Activated naive CD8-positive, alpha-beta T cell treated with anti-CD3 and anti-CD28 coated beads for 36 hours (primary cell): ENCODE data around the gene LYSMD3. TPM values are rescaled to one million over a fixed set of nuclear protein-coding genes. Genes with fewer than 3 reads are reported as not detected.

ENCODE experiments used
- DNase-seq: peaks from one replicate; pipeline ENCODE4 v3.0.0; 2021
- H3K27ac Mint-ChIP-seq: one replicate; pipeline ENCODE4 v1.8.0; 2022; ENCODE audit warnings: mild to moderate bottlenecking, moderate library complexity, mixed read lengths
- H3K27me3 Mint-ChIP-seq: one replicate; pipeline ENCODE4 v1.8.0; 2022; ENCODE audit warnings: mild to moderate bottlenecking, mixed read lengths
- H3K36me3 Mint-ChIP-seq: one replicate; pipeline ENCODE4 v1.8.0; 2021; ENCODE audit warnings: mild to moderate bottlenecking, mixed read lengths
- H3K4me1 Mint-ChIP-seq: one replicate; pipeline ENCODE4 v1.8.0; 2021; ENCODE audit warnings: mixed read lengths
- H3K4me3 Mint-ChIP-seq: one replicate; pipeline ENCODE4 v1.8.0; 2022; ENCODE audit warnings: mild to moderate bottlenecking, moderate library complexity, mixed read lengths
- H3K9me3 Mint-ChIP-seq: one replicate; pipeline ENCODE4 v1.8.0; 2022; ENCODE audit warnings: mixed read lengths
- total RNA-seq, 2 experiments: library from RNA; stranded (reverse); gene quantifications; one replicate each; pipeline ENCODE4 v1.2.3, GENCODE V29; 2021

LYSMD3 gene
- total RNA-seq, 2 experiments from 2014 or later, result 14.2 to 14.8 TPM

- no peaks in the 10 kb centered on the region for H3K9me3 Mint-ChIP-seq
- H3K27ac Mint-ChIP-seq, result no peak overlapping the region
- H3K4me3 Mint-ChIP-seq, result no peak overlapping the region
- H3K36me3 Mint-ChIP-seq, result no peaks in the 10 kb centered on the region
- H3K27me3 Mint-ChIP-seq, result peaks cover 53% of the 10 kb centered on the region
- no peak for DNase-seq
- peaks cover 6% of the 10 kb centered on the region for H3K4me1 Mint-ChIP-seq
Measured at GRCh38 chr5:90554358-90555006, 25.1 kb upstream of the LYSMD3 start.

- H3K36me3 Mint-ChIP-seq, result no peaks in the 10 kb centered on the region
- DNase-seq, result no peak
- H3K4me3 Mint-ChIP-seq, result no peak overlapping the region
- no peaks in the 10 kb centered on the region for H3K9me3 Mint-ChIP-seq
- no peak overlapping the region for H3K27ac Mint-ChIP-seq
- peaks cover 6% of the 10 kb centered on the region for H3K4me1 Mint-ChIP-seq
- H3K27me3 Mint-ChIP-seq, result peaks cover 48% of the 10 kb centered on the region
Measured at GRCh38 chr5:90553711-90554110, 24.3 kb upstream of the LYSMD3 start.

DNA sequence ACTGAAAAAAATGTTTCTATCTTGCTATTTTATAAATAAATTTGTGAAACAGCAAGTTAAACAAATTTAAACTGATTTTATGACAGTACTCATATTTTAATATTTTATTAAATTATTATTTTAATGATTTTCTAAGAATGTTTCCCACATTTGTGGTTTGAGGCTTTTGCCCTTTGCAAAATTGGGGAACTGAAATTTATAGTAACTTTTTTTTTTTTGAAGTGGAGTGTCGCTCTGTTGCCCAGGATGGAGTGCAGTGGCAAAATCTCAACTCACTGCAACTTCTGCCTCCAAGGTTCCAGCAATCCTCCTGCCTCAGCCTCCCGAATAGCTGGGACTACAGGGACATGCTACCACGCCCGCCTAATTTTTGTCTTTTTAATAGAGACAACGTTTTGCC, 22.0 kb upstream of the LYSMD3 start:
- no peak overlapping the region for H3K27ac Mint-ChIP-seq
- no peaks in the 10 kb centered on the region for H3K9me3 Mint-ChIP-seq
- H3K4me3 Mint-ChIP-seq, result no peak overlapping the region
- no peak for DNase-seq
- H3K4me1 Mint-ChIP-seq, result no peaks in the 10 kb centered on the region
- no peaks in the 10 kb centered on the region for H3K36me3 Mint-ChIP-seq
- peaks cover 38% of the 10 kb centered on the region for H3K27me3 Mint-ChIP-seq

DNA sequence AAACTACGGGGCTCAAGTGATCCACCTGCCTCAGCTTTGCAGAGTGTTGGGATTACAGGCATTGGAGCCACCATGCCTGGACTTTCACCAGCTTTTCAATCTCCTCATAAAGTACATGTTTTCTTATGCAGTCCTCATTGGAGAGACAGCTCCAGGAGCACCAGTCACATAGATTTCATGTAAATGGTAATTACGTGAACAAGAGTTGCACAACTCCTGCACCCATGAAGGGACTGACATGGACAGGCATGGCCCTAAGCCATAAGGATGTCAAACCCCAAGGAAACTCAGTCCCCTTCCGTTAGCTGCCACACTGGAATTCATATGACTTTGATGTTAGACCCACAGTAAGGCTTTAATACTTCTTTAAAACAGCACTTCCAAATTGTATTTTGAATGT, 21.6 kb upstream of the LYSMD3 start:
- H3K36me3 Mint-ChIP-seq, result no peaks in the 10 kb centered on the region
- peaks cover 34% of the 10 kb centered on the region for H3K27me3 Mint-ChIP-seq
- H3K9me3 Mint-ChIP-seq, result no peaks in the 10 kb centered on the region

DNA sequence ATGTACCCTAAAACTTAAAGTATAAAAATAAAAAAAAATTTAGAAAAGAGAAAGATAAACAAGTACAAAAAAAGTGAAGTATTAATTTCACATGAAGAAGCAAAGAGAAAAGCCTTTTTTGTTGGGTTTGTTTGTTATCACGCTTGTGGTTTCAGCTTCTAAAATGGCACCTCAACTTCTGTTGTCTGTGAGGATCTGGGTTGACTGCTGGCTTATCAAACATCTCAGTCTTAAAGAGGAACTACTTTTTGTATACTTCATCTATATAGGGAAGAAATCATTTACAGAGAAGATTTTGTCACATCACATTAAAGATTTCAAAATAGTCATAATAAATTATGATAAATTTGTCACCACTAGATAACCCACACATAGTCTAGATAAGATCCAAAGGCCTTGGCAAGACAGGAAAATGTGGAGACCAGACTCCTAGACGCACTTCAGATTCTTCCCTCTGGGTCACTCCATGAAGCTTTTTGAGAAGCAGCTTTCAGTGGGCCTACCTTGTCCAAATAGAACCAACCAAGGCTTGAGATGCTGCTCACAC, 20.4 kb upstream of the LYSMD3 start:
- Mint-ChIP-seq H3K27ac (no peak overlapping the region), H3K36me3 (no peaks in the 10 kb centered on the region), H3K9me3 (no peaks in the 10 kb centered on the region), H3K4me1 (no peaks in the 10 kb centered on the region), H3K4me3 (no peak overlapping the region), H3K27me3 (peaks cover 26% of the 10 kb centered on the region)
- DNase-seq, result no peak

More for the DNA sequence above, 21.6 kb upstream of the LYSMD3 start:
- H3K4me1 Mint-ChIP-seq, result no peaks in the 10 kb centered on the region
- H3K27ac Mint-ChIP-seq, result no peak overlapping the region
- H3K4me3 Mint-ChIP-seq, result no peak overlapping the region
- DNase-seq, result no peak

DNA sequence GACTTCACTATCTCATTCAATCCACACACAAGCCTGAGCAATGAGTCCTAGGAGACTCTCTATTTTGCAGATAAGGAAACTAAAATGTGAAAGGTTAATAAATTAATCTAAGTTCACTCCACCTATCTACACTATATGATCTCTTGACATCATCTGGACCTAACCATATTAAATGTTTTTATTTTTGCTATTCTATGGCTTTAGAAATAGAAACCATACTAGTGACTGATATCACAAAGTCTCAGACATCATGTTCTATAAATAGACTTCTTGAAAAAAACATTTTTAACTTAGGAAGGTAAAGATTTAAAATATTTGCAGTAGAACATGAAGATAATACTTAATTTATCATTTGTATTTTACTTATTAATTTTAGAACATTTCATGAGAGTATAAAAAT, 19.8 kb upstream of the LYSMD3 start:
- no peaks in the 10 kb centered on the region for H3K9me3 Mint-ChIP-seq
- no peak overlapping the region for H3K27ac Mint-ChIP-seq
- peaks cover 27% of the 10 kb centered on the region for H3K27me3 Mint-ChIP-seq
- H3K36me3 Mint-ChIP-seq, result no peaks in the 10 kb centered on the region
- H3K4me3 Mint-ChIP-seq, result no peak overlapping the region
- no peaks in the 10 kb centered on the region for H3K4me1 Mint-ChIP-seq
- no peak for DNase-seq

DNA sequence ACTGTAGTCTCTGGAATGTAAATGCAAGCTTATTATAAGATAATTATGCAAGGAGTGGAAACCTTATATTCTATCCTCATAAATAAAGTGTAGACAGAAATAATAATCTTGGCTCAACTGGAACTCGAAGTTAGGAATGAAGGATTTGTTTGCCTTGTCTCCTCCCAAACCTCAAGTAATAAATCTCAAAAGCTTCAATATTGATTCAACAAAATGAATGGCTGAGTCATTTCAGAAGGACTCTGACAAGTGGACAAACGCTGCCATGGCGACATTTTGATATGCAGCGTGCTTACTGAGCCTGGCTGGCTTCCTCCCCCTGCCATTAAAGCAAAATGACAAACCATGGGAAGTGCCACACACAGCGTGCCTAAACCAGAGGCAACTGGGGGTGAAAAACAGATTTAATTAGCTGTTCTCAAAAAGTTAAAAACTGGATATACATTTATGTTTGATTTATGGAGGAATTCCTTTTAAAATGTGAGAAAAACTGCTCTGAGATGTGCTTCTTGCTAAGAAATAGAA, 18.7 kb upstream of the LYSMD3 start:
- DNase-seq, result no peak
- H3K4me1 Mint-ChIP-seq, result no peaks in the 10 kb centered on the region
- H3K9me3 Mint-ChIP-seq, result no peaks in the 10 kb centered on the region
- no peaks in the 10 kb centered on the region for H3K36me3 Mint-ChIP-seq
- H3K27ac Mint-ChIP-seq, result no peak overlapping the region
- no peak overlapping the region for H3K4me3 Mint-ChIP-seq
- peaks cover 22% of the 10 kb centered on the region for H3K27me3 Mint-ChIP-seq

DNA sequence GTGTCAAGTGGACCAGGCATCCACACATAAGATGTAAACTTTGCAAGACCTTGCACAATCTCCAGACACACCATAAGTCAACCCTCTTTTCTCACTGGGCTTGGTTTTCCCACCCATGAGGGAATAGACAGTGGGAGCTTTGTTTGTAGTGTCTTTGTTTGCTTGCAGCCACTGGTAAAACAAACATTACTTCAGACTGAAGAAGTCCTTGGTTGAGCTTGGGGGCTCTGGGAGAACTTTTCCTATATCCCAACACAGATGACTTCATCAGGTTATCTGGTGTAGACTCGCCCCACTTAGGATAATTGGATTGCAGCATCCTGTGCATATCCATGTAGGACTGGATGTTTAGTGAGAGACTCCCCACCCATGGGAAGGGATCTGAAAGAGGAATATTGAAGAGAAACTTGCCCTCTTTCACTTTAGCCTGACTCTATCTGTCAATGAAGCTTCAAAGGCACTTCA, 17.7 kb upstream of the LYSMD3 start:
- H3K36me3 Mint-ChIP-seq, result no peaks in the 10 kb centered on the region

GRCh38 chr5:90546216-90546837, 16.9 kb upstream of the LYSMD3 start:
- Mint-ChIP-seq H3K4me1 (no peaks in the 10 kb centered on the region), H3K4me3 (no peak overlapping the region), H3K36me3 (no peaks in the 10 kb centered on the region), H3K27me3 (peaks cover 21% of the 10 kb centered on the region), H3K27ac (no peak overlapping the region), H3K9me3 (no peaks in the 10 kb centered on the region)
- DNase-seq, result no peak

More for the DNA sequence above, 17.7 kb upstream of the LYSMD3 start:
- Mint-ChIP-seq H3K4me1 (no peaks in the 10 kb centered on the region), H3K27ac (no peak overlapping the region), H3K4me3 (no peak overlapping the region), H3K27me3 (peaks cover 25% of the 10 kb centered on the region), H3K9me3 (no peaks in the 10 kb centered on the region)
- DNase-seq, result no peak

DNA sequence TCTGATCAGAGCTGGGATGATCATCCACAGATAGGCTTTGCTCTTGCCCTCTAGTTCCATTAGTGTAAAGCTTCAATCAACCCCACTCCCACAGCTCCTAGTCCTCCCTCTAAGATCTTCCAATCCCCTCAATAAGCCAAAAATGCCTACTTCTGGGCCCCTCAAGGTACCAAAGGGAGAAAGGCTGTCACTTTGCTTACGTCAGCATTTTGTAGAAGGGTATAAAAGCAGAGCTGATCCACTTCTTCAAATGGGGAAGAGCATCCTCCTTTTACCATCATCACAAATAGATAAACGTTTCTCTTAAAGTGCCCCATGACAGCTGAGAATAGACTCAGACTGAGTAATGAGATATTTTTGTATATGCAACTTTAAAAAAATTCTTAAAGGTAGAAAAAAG, 16.1 kb upstream of the LYSMD3 start:
- no peak overlapping the region for H3K4me3 Mint-ChIP-seq
- H3K9me3 Mint-ChIP-seq, result no peaks in the 10 kb centered on the region
- H3K27ac Mint-ChIP-seq, result no peak overlapping the region
- DNase-seq, result no peak
- no peaks in the 10 kb centered on the region for H3K4me1 Mint-ChIP-seq
- H3K36me3 Mint-ChIP-seq, result no peaks in the 10 kb centered on the region
- peaks cover 21% of the 10 kb centered on the region for H3K27me3 Mint-ChIP-seq

GRCh38 chr5:90542827-90543519, 13.6 kb upstream of the LYSMD3 start:
- no peak for DNase-seq
- no peak overlapping the region for H3K4me3 Mint-ChIP-seq
- H3K27ac Mint-ChIP-seq, result no peak overlapping the region
- H3K36me3 Mint-ChIP-seq, result no peaks in the 10 kb centered on the region
- H3K9me3 Mint-ChIP-seq, result no peaks in the 10 kb centered on the region
- H3K27me3 Mint-ChIP-seq, result peaks cover 31% of the 10 kb centered on the region
- no peaks in the 10 kb centered on the region for H3K4me1 Mint-ChIP-seq

DNA sequence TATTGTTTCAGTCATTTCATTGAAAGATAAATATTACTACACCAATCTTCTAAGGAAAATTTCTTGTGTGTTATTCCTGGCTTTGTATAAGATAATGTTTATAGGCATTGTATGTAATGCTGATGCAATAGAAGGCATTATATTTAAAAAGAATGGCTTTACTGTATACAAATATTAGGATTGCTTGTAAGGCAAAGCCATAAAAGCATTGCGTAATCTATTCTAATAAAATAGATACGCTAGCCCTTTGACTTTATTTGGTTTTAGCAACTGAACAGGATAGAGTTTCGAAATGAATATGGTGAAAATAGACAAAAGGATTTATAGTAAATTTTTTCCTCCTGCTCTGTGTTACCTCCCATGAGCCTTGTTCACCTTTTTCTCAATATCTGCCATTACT, 5.5 kb upstream of the LYSMD3 start:
- no peak overlapping the region for H3K27ac Mint-ChIP-seq
- peaks cover 48% of the 10 kb centered on the region for H3K27me3 Mint-ChIP-seq
- H3K9me3 Mint-ChIP-seq, result no peaks in the 10 kb centered on the region
- H3K4me1 Mint-ChIP-seq, result no peaks in the 10 kb centered on the region
- DNase-seq, result no peak
- no peak overlapping the region for H3K4me3 Mint-ChIP-seq
- no peaks in the 10 kb centered on the region for H3K36me3 Mint-ChIP-seq

DNA sequence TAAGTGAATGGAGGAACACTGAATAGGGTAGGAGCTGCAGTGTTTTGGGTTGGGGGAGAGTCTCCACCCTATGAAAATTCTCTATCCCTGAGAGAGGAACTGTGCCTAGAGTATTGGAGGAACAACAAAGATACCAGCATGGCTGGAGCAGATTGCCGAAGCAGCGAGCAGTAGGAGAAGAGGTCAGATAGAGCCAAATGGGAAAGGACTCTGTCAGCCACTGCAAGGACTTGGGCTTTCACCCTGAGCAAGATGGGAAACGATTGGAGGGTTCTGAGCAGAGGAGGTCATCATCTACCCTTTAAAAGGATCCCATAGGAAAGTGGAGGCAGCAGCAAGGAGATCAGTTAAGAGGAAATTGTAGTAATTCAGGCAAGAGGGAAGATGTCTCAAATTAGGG, 4.4 kb upstream of the LYSMD3 start:
- no peaks in the 10 kb centered on the region for H3K4me1 Mint-ChIP-seq
- H3K9me3 Mint-ChIP-seq, result no peaks in the 10 kb centered on the region
- H3K36me3 Mint-ChIP-seq, result no peaks in the 10 kb centered on the region
- no peak overlapping the region for H3K27ac Mint-ChIP-seq
- H3K4me3 Mint-ChIP-seq, result no peak overlapping the region
- DNase-seq, result no peak
- peaks cover 39% of the 10 kb centered on the region for H3K27me3 Mint-ChIP-seq

GRCh38 chr5:90530736-90531487, 1.5 kb upstream of the LYSMD3 start:
- H3K27ac Mint-ChIP-seq, result no peak overlapping the region
- no peak for DNase-seq
- peaks cover 19% of the 10 kb centered on the region for H3K4me1 Mint-ChIP-seq
- peaks cover 2% of the 10 kb centered on the region for H3K36me3 Mint-ChIP-seq
- peaks cover 25% of the 10 kb centered on the region for H3K27me3 Mint-ChIP-seq
- H3K9me3 Mint-ChIP-seq, result no peaks in the 10 kb centered on the region
- H3K4me3 Mint-ChIP-seq, result no peak overlapping the region
